Activated T-helper 9 cell treated with anti-CD3 and anti-CD28 coated beads, Interleukin-2, amount 50 U/mL, for 16 hours (primary cell): ENCODE results near the gene ATF3.
A peak's percentile ranks its signal among the peaks of the same experiment; 100 is the strongest.

Experiments
- DNase-seq: peaks from one replicate; pipeline ENCODE4 v3.0.0-alpha.2; 2020; ENCODE audit warnings: low read depth

The ATF3 gene

DNA sequence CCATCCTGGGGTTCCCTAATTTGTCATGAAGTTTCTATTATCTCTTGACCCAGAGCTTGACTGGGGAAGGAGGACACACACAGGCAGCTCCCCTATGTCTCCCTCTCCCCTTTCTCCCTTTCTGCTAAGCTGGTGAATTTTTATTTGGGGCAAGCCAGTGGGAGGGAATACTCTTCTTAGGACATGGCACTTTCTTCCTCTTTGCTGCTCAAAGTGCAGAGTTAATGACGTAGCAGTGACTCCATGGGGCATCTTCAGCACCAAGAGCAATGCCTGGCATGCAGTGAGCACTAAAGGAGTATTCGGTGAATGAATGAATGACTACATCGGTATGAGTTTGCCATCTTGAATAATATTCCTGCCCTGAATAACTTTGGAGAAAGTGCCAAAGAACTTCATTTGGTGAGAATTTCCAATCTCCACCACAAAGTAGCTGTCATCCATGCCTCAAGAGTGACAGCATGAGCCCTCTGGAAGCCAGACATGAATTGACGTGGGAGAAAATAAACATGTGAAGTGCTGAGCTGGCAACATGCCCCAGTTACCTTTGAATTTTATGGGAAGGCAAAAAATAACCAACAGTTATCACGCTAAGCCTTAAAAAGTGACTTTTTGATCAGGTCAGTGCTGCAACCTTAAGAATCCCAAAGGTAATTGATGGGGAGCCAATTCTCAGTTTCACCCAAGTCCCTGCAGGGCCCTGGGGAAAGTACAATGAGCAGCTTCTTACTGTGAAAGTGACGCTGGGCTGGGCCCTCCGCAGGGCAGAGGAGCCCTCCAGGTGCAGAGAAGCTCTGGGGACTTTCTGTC, 22.1 kb upstream of the ATF3 start:
- no peak for DNase-seq

DNA sequence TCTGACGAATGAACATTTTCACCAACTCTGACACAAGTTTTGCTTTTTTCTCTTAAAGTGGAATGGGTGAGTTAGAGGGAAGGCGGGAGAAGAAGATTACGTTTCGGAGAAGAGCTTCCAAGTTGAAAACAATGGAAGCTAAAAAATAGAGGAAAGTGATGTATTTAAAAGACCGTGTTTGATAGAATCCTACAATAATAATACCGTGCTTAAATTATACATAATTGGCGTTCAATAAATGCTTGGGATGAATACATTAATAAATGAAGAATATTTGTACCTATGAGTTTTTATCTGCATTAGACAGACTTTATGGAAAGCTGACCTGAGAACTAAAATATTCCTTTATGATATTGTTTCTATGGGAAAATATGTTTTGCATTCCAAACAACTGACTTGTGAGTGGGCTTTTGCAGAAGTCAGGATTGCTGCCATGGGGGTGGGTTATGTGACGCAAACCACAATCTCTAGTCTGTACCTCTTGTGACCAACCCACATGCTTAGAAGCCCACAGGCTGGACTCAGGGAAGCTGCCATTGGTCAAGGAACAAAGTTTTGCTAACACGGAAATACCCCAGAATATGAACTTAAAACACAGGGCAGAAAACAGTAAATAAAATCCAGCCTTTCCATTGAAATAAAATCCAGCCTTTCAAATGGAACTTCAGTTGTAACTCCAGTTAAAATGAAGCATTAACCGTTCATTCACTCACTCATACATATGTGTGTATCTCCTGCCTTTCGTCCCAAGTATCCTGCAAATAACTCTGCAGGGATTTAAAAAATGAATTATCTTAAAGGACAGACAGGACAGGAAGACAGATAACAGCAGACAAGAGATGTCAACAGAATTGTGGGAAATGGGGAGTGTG, 21.3 kb upstream of the ATF3 start:
- DNase-seq = no peak

- no peak for DNase-seq
These were observed 20.6 kb upstream of the ATF3 start for GRCh38 chr1:212587888-212588510.

GRCh38 chr1:212589446-212589845, 19.1 kb upstream of the ATF3 start:
- DNase-seq = no peak

GRCh38 chr1:212591922-212592321, 16.6 kb upstream of the ATF3 start:
- no peak for DNase-seq

GRCh38 chr1:212593821-212594251, 14.7 kb upstream of the ATF3 start:
- no peak for DNase-seq

GRCh38 chr1:212594640-212595039, 13.9 kb upstream of the ATF3 start:
- no peak for DNase-seq

DNA sequence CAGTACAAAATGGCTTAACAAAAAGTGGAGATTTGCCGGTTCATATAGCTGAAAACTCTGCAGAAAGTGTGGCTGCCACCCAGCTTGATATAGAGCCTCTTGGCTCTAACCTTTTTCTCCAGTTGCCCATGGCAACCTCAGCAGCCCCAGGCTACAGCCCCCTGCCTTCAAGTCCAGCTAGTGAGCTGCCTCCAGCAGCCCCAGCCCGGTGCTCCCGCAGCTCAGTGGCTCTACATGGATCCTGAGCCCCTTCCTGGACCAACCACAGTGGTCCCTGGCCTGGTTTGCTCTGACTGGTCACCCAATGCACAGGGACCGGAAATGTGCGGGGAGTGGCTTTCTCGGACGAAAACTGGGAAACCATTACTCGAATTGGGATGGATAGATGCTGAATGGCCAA, 13.3 kb upstream of the ATF3 start:
- DNase-seq = no peak

GRCh38 chr1:212595787-212596714, 12.5 kb upstream of the ATF3 start:
- peak; percentile 28 for DNase-seq

GRCh38 chr1:212596798-212597197, 11.8 kb upstream of the ATF3 start:
- DNase-seq = no peak

DNA sequence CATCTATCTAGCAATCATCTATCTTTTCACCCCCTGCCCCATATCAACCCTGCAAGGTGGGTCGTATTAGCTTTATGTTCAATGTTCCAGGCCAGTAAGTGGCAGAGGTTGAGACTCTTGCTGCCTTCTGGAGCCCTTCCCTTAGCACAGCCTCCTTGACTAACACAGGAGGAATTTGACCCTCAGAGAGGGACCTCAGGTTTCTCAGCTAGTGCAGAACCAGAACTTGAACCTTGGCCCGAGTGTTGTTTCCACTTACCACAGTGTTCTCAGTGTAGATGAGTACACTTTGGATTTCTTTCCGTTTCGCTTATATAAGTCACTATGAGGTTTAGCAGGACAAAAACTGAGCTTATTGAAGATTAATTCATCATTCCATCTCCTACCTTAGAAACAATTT, 11.1 kb upstream of the ATF3 start:
- DNase-seq = no peak

DNA sequence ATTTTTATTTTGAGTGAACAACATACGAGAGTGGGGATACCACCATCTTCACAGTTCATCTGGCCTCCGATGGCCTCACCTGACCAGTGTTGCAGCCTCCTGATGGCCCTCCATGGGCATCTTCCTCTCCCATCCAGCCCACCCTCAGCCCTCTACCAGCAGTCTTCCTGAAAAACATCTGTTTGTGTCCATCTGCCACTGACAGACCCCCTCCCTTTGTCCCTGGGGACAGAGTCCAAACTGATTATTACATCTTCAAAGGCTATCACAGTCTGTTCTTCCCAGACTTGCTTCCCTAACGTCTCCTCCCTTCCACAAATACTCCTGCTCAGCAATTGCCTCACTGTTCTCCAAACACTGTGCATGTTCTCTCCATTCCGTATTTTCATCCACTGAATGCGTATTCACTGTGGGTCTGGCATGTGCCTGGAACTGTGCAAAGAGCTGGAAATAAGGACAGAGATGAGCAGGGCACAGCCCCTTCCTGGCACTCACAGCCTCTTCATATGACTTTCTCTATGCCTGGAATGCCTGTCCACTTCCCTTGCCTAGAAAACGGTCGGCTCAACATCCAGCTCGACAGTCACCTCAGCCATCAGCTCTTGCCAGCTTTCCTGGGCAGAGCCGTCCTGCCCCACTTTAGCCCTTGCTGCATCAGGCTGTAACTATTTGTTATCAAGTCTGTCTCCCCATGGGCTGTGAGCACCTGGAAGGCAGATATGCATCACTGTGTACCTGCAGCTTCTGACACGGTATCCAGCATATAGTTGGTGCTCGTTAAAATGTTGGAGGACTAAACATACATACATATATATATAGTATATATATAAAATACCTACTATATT, 8.3 kb upstream of the ATF3 start:
- no peak for DNase-seq

DNA sequence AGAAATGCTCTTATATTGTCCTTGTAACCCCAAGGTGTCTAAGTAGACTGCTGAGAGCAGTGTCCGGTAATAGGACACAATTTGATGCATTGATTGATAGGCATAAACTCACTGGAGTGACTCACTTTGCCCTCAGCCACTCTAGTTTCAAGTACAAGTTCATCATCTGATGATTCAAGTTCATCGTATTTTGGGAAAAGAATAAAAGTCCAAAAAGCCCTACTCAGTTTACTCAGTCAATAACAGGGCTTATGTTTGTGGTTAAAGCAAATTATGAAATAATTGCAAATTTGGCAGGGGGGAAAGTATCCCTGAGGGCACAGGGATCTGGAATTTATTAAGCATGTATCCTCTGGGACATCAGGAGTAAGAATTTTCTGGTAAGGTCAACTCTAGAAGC, 7.6 kb upstream of the ATF3 start:
- no peak for DNase-seq

DNA sequence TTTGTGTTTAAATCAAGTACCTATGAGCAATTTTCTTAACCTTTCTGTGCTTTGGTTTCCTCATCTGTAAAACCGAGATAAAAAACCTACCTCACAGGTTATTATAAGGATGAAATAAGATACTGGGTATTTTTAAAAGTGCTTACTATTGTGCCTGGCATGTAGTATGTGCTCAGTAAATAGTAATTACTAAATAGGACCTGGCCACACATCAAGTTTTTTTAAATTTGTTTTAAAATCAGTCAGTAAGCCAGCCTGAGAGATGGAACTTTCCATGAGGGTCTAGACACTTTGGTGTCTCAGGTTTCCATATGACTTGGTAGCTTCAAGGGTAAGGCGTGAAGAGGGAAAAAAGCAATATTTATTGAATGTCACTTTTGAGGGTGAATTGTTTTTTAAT, 7.0 kb upstream of the ATF3 start:
- no peak for DNase-seq

DNA sequence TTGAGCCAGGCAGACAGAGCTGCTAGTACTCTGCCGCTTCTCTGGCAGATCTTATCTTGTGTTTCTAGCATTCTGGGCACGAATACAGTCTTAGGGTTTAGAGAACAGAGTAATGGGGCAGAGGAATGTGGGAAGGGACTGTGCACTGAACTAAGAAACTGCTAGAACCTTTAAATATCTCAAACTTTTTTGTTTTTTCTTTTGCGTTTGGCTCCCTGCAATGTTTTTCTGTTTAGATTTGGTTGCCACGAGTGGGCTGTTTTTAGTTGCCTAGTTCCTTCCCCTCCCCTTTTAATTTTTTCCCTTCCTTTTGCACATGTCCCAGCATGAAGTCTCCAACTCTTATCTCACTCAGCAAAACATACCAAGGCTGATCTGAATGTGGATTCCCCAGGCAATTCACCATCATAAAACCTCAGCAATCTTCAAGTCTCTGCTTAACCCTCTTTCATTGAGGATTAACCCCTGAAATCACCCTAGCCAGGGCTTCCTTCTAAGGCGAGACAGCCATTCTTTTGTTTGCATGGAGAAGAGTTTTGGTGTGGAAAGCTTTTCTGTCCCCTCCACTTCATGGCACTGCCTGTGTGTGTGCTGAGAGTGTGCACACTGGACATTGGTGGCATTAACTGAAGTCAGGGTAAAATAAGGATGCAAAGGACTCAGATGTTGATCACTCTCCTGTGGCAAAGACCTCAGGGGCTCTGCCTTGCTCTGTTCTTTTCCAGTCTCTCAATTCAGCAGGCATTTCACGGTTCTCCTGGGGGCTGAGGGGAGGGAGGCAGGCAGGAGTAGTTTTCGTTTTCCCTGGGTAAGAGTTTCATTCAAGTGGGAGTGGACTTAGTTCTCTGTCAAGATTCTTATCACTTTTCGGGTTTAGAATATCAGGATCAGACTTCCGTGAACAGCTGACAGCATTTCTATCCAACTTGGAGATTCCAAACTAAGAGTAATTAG, 2.8 kb upstream of the ATF3 start:
- DNase-seq = no peak

DNA sequence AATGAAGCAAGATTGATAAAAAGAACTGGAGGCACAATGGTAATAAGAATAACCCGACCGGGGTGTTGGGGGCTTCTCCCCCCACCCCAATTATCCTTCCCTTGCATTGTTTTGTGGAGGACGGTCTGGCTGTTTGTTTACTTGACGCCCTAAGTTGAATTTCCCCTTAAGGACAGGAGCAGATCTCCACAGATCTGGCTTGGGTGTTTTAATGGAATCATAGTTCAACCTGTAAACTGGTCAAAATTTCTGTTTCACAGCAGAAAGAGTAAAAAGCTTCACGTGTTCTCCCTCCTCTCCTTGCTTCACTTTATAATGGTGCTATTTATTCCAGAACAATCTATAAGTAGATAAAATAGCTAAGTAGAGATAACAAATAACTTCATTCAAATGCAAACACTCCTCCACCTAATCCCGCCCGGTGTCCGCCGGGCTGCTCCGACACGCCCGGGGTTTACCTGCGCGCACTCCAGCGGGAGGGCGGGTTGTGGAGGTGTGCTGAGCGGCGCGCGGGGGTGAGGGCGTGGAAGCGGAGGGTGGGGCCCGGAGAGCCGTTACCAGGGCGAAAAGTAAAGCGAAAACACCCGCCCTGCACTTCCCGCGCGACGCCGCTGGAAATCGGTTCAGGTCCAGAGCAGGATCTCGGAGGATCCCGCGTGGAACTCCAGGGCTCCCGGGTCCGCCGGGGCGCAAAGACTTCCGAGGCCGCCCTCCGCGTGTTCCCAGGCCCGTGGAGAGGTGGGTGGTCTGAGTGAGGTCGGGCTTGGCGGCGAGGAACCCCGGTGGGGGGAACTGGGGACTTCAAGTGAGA, 2.0 kb upstream of the ATF3 start:
- DNase-seq = peak; percentile 41

GRCh38 chr1:212607206-212607912, 1.2 kb upstream of the ATF3 start:
- peak; percentile 16 for DNase-seq

GRCh38 chr1:212607913-212608391, 609 bp upstream of the ATF3 start:
- no peak for DNase-seq
